HepG2 (cell line): ENCODE results near the gene KIF6. TPM values are rescaled to one million over a fixed set of nuclear protein-coding genes. Genes with fewer than 3 reads are reported as not detected.

Experiments used
- ATAC-seq: fragments of 200-7000 bp; cut with Tn5 transposase; 3 replicates; pipeline ENCODE4 v1.9.1; 2020; ENCODE audit warnings: mild to moderate bottlenecking, moderate library complexity
- BruUV-seq: library from RNA; stranded (reverse); fragments of 400-500 nt; replicated peaks from 2 replicates; lab custom pipeline; 2021; lab: Mats Ljungman, UMichigan
- CTCF ChIA-PET: fragments of 300-600 bp; formaldehyde crosslinking; extraction: SDS; loops from one replicate; lab custom pipeline; 2021; ENCODE audit warnings: low total read pairs, inconsistent platforms, low intra/inter-chr PET ratio; lab: Yijun Ruan, JAX
- POLR2A ChIA-PET: fragments of 350-600 bp; sonication (Branson Sonifier 250); formaldehyde crosslinking; loops from one replicate; lab custom pipeline; 2020; ENCODE audit warnings: antibody characterized with exemption, inconsistent platforms; lab: Yijun Ruan, JAX
- DNase-seq: peaks from one replicate; pipeline ENCODE4 v3.0.0-alpha.2; 2015; ENCODE audit warnings: low spot score
- FAIRE-seq: peaks from 3 replicates; lab custom pipeline; 2011; peaks lifted over from hg19 to GRCh38; lab: Jason Lieb, UNC
- H2AFZ ChIP-seq: one replicate; pipeline ENCODE4 v1.6.1; 2011; ENCODE audit warnings: low read length, inconsistent platforms
- H3K27ac ChIP-seq: fragments of 300-600 bp; 3 replicates; pipeline ENCODE4 v1.8.0; 2011; ENCODE audit warnings: mixed run types, mild to moderate bottlenecking, mixed read lengths, low read length, inconsistent platforms; ENCODE audit not compliant: insufficient read depth; ENCODE audit errors: extremely low read length
- H3K27me3 ChIP-seq, 2 experiments: fragments of 200-600 bp in 1 of 2; 2 replicates in 1 of 2; 3 replicates in 1 of 2; pipeline versions ENCODE4 v1.6.0 to v1.8.0; 2011; ENCODE audit warnings: low read length in 2 of 2, mild to moderate bottlenecking in 2 of 2, moderate library complexity in 2 of 2, inconsistent platforms in 1 of 2; ENCODE audit not compliant: insufficient read depth in 2 of 2, control insufficient read depth in 1 of 2
- H3K36me3 ChIP-seq, 2 experiments: fragments of 200-600 bp in 1 of 2; replicated peaks in 1 of 2; 2 replicates in 1 of 2; 3 replicates in 1 of 2; pipeline versions ENCODE4 v1.5.1 to v1.8.0; 2011; ENCODE audit warnings: low read length in 2 of 2, inconsistent platforms in 1 of 2; ENCODE audit not compliant: insufficient read depth in 2 of 2, control insufficient read depth in 1 of 2
- H3K4me1 ChIP-seq: 2 replicates; pipeline ENCODE4 v1.5.1; 2012; ENCODE audit warnings: low read length, inconsistent platforms; ENCODE audit not compliant: insufficient read depth
- H3K4me2 ChIP-seq: 2 replicates; pipeline ENCODE4 v1.6.0; 2011; ENCODE audit warnings: low read depth, low read length, inconsistent platforms
- H3K4me3 ChIP-seq, 3 experiments: fragments of 200-600 bp in 1 of 3; sonication (generic), shearing (Covaris generic) in 1 of 3; replicated peaks in 1 of 3; 2 replicates each; pipeline ENCODE4 v1.5.1; 2011 to 2016; ENCODE audit warnings: low read length in 3 of 3, inconsistent platforms in 2 of 3, low read depth in 2 of 3, mild to moderate bottlenecking in 2 of 3, control low read depth in 1 of 3, mixed read lengths in 1 of 3; ENCODE audit not compliant: insufficient read depth in 1 of 3
- H3K79me2 ChIP-seq: one replicate; pipeline ENCODE4 v1.6.1; 2011; ENCODE audit warnings: low read length, inconsistent platforms; ENCODE audit not compliant: insufficient read depth
- H3K9ac ChIP-seq: 2 replicates; pipeline ENCODE4 v1.6.0; 2011; ENCODE audit warnings: mild to moderate bottlenecking, low read depth, low read length, inconsistent platforms; ENCODE audit not compliant: insufficient read depth
- H3K9me3 ChIP-seq: 2 replicates; pipeline ENCODE4 v1.5.1; 2012; ENCODE audit warnings: mild to moderate bottlenecking, low read length
- H4K20me1 ChIP-seq: 2 replicates; pipeline ENCODE4 v1.6.0; 2011; ENCODE audit warnings: inconsistent platforms, mild to moderate bottlenecking, low read length, moderate library complexity; ENCODE audit not compliant: insufficient read depth
- AGO2 ChIP-seq: fragments of 200-400 bp; formaldehyde crosslinking; optimal IDR thresholded peaks from 2 replicates; pipeline ENCODE3; 2017; ENCODE audit warnings: mild to moderate bottlenecking, low read depth, low read length, moderate library complexity
- ELF3 ChIP-seq: IDR thresholded peaks from 2 replicates; pipeline ENCODE4 v1.6.1; 2016; ENCODE audit warnings: missing genetic modification reagents, missing compliant biosample characterization
- GATAD2A ChIP-seq: IDR thresholded peaks from 2 replicates; pipeline ENCODE4 v1.6.1; 2016
- IRX3 ChIP-seq: sonication (generic); formaldehyde crosslinking; IDR thresholded peaks from 2 replicates; pipeline ENCODE4 v1.8.1; 2023; ENCODE audit warnings: mild to moderate bottlenecking, low read depth, missing genetic modification reagents, borderline replicate concordance
- JDP2 ChIP-seq: sonication (generic); formaldehyde crosslinking; IDR thresholded peaks from 2 replicates; pipeline ENCODE4 v1.8.1; 2022; ENCODE audit warnings: missing genetic modification reagents, borderline replicate concordance
- MEIS1 ChIP-seq: sonication (generic); formaldehyde crosslinking; IDR thresholded peaks from 2 replicates; pipeline ENCODE4 v1.9.0; 2021; ENCODE audit warnings: mild to moderate bottlenecking, missing genetic modification reagents, moderate library complexity, borderline replicate concordance
- SALL2 ChIP-seq: sonication (generic); formaldehyde crosslinking; IDR thresholded peaks from 2 replicates; pipeline ENCODE4 v1.8.1; 2023; ENCODE audit warnings: mild to moderate bottlenecking, missing genetic modification reagents, inconsistent platforms
- SCMH1 ChIP-seq: sonication (generic); formaldehyde crosslinking; IDR thresholded peaks from 2 replicates; pipeline ENCODE4 v1.9.0; 2021; ENCODE audit warnings: missing genetic modification reagents, mild to moderate bottlenecking, borderline replicate concordance
- ZBTB7A ChIP-seq: sonication (generic); formaldehyde crosslinking; IDR thresholded peaks from 2 replicates; pipeline ENCODE4 v1.8.0; 2022; ENCODE audit warnings: mild to moderate bottlenecking, missing genetic modification reagents
- ZNF44 ChIP-seq: sonication (generic); formaldehyde crosslinking; IDR thresholded peaks from 2 replicates; pipeline ENCODE4 v1.5.1; 2020; ENCODE audit warnings: mild to moderate bottlenecking, missing genetic modification reagents
- ZNF549 ChIP-seq: sonication (generic); formaldehyde crosslinking; IDR thresholded peaks from 2 replicates; pipeline ENCODE4 v1.5.0; 2020; ENCODE audit warnings: missing genetic modification reagents
- ZSCAN20 ChIP-seq: sonication (generic); formaldehyde crosslinking; IDR thresholded peaks from 2 replicates; pipeline ENCODE4 v1.4.0; 2020; ENCODE audit warnings: missing genetic modification reagents, mild to moderate bottlenecking, borderline replicate concordance
- ZSCAN30 ChIP-seq: sonication (generic); formaldehyde crosslinking; IDR thresholded peaks from 2 replicates; pipeline ENCODE4 v1.5.0; 2020; ENCODE audit warnings: mild to moderate bottlenecking, missing genetic modification reagents
- whole genome bisulfite sequencing: methylation state at CpG from one replicate; pipeline ENCODE4 v1.1.6; 2017; ENCODE audit warnings: low lambda C conversion rate; 5-methylcytosine and 5-hydroxymethylcytosine counted together
- in situ Hi-C: cut with HindIII; loops from 2 replicates; pipeline ENCODE4 v1.10.0; 2017; ENCODE audit warnings: low pct_unique_long_range_greater_than_20kb; ENCODE audit not compliant: extremely low pct_ligation_motif_present
- intact Hi-C: fragments of 100-400 bp; cut with micrococcal nuclease; formaldehyde crosslinking; loops from one replicate; pipeline ENCODE4 v1.10.0; 2022; ENCODE audit not compliant: unreplicated experiment
- polyA plus RNA-seq, 8 experiments: library from polyadenylated mRNA; depleted of rRNA in 3 of 8; stranded (reverse) in 7 of 8; unstranded in 1 of 8; fragments of >200 nt; fragmentation: Illumina TruSeq in 4 of 8; extraction: Trizol in 4 of 8; gene quantifications; 2 replicates each; pipeline versions ENCODE4 v1.2.1 to v1.2.3, GENCODE V29; 2011 to 2016; ENCODE audit warnings: low read depth in 4 of 8, missing spikeins in 1 of 8, mixed read lengths in 1 of 8; ENCODE audit not compliant: insufficient read depth in 1 of 8
- total RNA-seq, 5 experiments: library from RNA; depleted of rRNA; stranded (reverse); fragments of >200 nt; fragmentation: Illumina TruSeq; extraction: Trizol; gene quantifications; 2 replicates each; pipeline ENCODE4 v1.2.3, GENCODE V29; 2016; ENCODE audit warnings: low read depth in 1 of 5
- TF ChIP-seq, protein P1 (sequence below): sonication (generic); formaldehyde crosslinking; IDR thresholded peaks from 2 replicates; pipeline ENCODE4 v1.8.0; 2022; ENCODE audit warnings: missing genetic modification reagents, mild to moderate bottlenecking, inconsistent platforms, borderline replicate concordance

Gene KIF6
- total and polyA plus RNA-seq, 2 of the 13 experiments (the other 11 are each of a cell fraction or from before 2014, with no cell fraction given): 0.04 to 0.27 TPM

DNA sequence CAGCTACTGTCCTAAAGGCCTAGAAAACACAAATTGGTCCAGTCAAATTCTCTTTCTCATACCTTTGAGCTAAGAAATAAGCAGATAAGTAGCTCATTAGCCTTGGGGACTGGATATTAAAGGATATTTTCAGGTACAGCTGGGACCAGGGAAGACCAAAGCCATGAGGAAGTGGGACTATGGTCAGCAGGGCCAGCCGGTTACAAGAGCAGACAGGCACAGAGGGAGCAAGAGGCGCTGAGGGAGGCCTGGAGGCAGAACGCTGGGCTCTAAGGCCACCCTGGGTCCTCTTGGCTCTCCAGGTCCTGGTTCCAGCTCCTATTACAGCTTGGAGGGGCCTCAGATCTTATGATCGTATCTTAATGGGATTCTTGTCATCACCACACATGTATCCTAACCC lies 314.2 kb downstream of the KIF6 start:
- Histone ChIP-seq H3K36me3 (no peaks in the 10 kb centered on the region), H3K4me1 (no peaks in the 10 kb centered on the region), H3K79me2 (no peaks in the 10 kb centered on the region), H3K4me3 (no peak overlapping the region), H3K27ac (no peak overlapping the region), H2AFZ (no peak overlapping the region), H4K20me1 (no peaks in the 10 kb centered on the region), H3K9ac (no peak overlapping the region), H3K4me2 (no peak overlapping the region), H3K9me3 (no peaks in the 10 kb centered on the region), H3K27me3 (no peaks in the 10 kb centered on the region)
- no peak for TF ChIP-seq GATAD2A (CRISPR knock-in tag)
- no peak for TF ChIP-seq SALL2 (CRISPR knock-in tag)
- no peak for TF ChIP-seq AGO2
- TF ChIP-seq ELF3 (CRISPR knock-in tag): no peak
- TF ChIP-seq JDP2 (CRISPR knock-in tag): no peak
- no peak for TF ChIP-seq ZNF549 (CRISPR knock-in tag)
- TF ChIP-seq ZNF44 (CRISPR knock-in tag): no peak
- TF ChIP-seq ZSCAN20 (CRISPR knock-in tag): no peak
- no peak for TF ChIP-seq IRX3 (CRISPR knock-in tag)
- TF ChIP-seq MEIS1: no peak
- TF ChIP-seq ZBTB7A: no peak
- no peak for TF ChIP-seq SCMH1 (CRISPR knock-in tag)
- TF ChIP-seq, protein P1, sequence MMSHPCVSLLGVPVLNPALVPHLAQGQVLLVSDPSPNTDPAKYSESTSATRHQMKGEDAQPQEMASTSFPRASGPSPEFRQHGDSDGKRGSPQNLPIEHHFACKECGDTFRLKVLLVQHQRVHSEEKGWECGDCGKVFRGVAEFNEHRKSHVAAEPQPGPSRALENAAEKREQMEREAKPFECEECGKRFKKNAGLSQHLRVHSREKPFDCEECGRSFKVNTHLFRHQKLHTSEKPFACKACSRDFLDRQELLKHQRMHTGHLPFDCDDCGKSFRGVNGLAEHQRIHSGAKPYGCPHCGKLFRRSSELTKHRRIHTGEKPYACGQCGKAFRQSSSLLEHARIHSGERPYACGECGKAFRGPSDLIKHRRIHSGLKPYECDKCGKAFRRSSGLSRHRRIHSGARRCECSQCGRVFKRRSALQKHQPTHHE (CRISPR knock-in tag): no peak
- TF ChIP-seq ZSCAN30 (CRISPR knock-in tag): no peak
- DNase-seq: no peak
- intact Hi-C loops: no loop called here
- FAIRE-seq: no peak
- BruUV-seq: no TSS peak
- ChIA-PET POLR2A (no interaction called here), CTCF (no interaction called here)
- in situ Hi-C loops: no loop called here
- 0% methylated on average over 4 of the region's 4 CpGs for WGBS
- no peak for ATAC-seq
